Peyer's patch (tissue), 4 donors: ENCODE data around the gene COLEC12. TPM values are rescaled to one million over a fixed set of nuclear protein-coding genes. Genes with fewer than 3 reads are reported as not detected.

Experiments used
- DNase-seq, 3 donors: peaks; one replicate each; pipeline ENCODE4 v3.0.0-alpha.2; 2017 to 2019
- H3K27ac ChIP-seq, 4 donors: fragments of 200-600 bp; sonication (generic); one replicate each; pipeline ENCODE4 v1.5.1; 2016 to 2019
- H3K27me3 ChIP-seq, 2 donors: fragments of 200-600 bp; sonication (generic); one replicate each; pipeline ENCODE4 v1.5.1; 2019
- H3K36me3 ChIP-seq, 3 donors: fragments of 200-600 bp; sonication (generic); one replicate each; pipeline ENCODE4 v1.5.1; 2016 to 2019
- H3K4me1 ChIP-seq, 4 donors: fragments of 200-600 bp; sonication (generic); one replicate each; pipeline ENCODE4 v1.5.1; 2016 to 2019
- H3K4me3 ChIP-seq, 4 donors: fragments of 200-600 bp; sonication (generic); 1 replicate in 3 of 4; 2 replicates in 1 of 4; pipeline ENCODE4 v1.5.1; 2016 to 2019; ENCODE audit warnings: mild to moderate bottlenecking in 1 of 4
- H3K9me3 ChIP-seq, 4 donors: fragments of 200-600 bp; sonication (generic); one replicate each; pipeline ENCODE4 v1.5.1; 2016 to 2019; ENCODE audit warnings: mild to moderate bottlenecking in 1 of 4
- CTCF ChIP-seq, 6 experiments: fragments of 450-650 bp in 4 of 6; fragments of 200-600 bp in 2 of 6; sonication (generic) in 1 of 6; IDR thresholded peaks; one replicate each; pipeline ENCODE4 v1.5.1; 2017 to 2019; ENCODE audit warnings: antibody characterized with exemption in 6 of 6, mild to moderate bottlenecking in 3 of 6, moderate library complexity in 1 of 6
- POLR2A ChIP-seq, 2 donors: fragments of 450-650 bp; IDR thresholded peaks; one replicate each; pipeline ENCODE4 v1.5.1; 2017; ENCODE audit warnings: antibody characterized with exemption in 2 of 2, mild to moderate bottlenecking in 2 of 2, moderate library complexity in 2 of 2
- total RNA-seq, 4 donors: library from RNA; depleted of rRNA; stranded (reverse); fragments of >200 nt; gene quantifications; one replicate each; pipeline ENCODE4 v1.1.0, GENCODE V29; 2016

Gene COLEC12
- total RNA-seq, 4 donors from 2014 or later = 0.88 to 7.6 (median 3.8) TPM

- Histone ChIP-seq H3K9me3 (peaks cover 0 to 8% (median 0%) of the 10 kb centered on the region in 4 donors), H3K27me3 (no peaks in the 10 kb centered on the region), H3K4me3 (no peak overlapping the region), H3K27ac (no peak overlapping the region), H3K4me1 (peaks cover 0 to 10% (median 0%) of the 10 kb centered on the region in 4 donors), H3K36me3 (no peaks in the 10 kb centered on the region)
- TF ChIP-seq POLR2A (IDR thresholded peaks at IDR 0.05) (no peak), CTCF (IDR thresholded peaks at IDR 0.05) (no peak)
- no peak for DNase-seq
These were observed 47.1 kb downstream of the COLEC12 start for GRCh38 chr18:453400-453799.

GRCh38 chr18:452816-453215 is 47.7 kb downstream of the COLEC12 start:
- H3K4me3 ChIP-seq = no peak overlapping the region
- H3K4me1 ChIP-seq = peaks cover 0 to 4% (median 0%) of the 10 kb centered on the region in 4 donors
- no peak for DNase-seq
- peaks cover 0 to 8% (median 0%) of the 10 kb centered on the region in 4 donors for H3K9me3 ChIP-seq
- H3K27ac ChIP-seq = no peak overlapping the region
- H3K27me3 ChIP-seq = no peaks in the 10 kb centered on the region
- no peaks in the 10 kb centered on the region for H3K36me3 ChIP-seq
- no peak for TF ChIP-seq CTCF (IDR thresholded peaks at IDR 0.05)
- TF ChIP-seq POLR2A (IDR thresholded peaks at IDR 0.05) = no peak

- Histone ChIP-seq H3K36me3 (no peaks in the 10 kb centered on the region), H3K27me3 (no peaks in the 10 kb centered on the region), H3K4me3 (no peak overlapping the region), H3K27ac (no peak overlapping the region), H3K4me1 (no peaks in the 10 kb centered on the region), H3K9me3 (peaks cover 0 to 8% (median 0%) of the 10 kb centered on the region in 4 donors)
- DNase-seq = no peak
- TF ChIP-seq CTCF (IDR thresholded peaks at IDR 0.05) = no peak
- no peak for TF ChIP-seq POLR2A (IDR thresholded peaks at IDR 0.05)
These were observed 51.1 kb downstream of the COLEC12 start for GRCh38 chr18:449374-449773.

- H3K9me3 ChIP-seq = peaks cover 0 to 8% (median 0%) of the 10 kb centered on the region in 4 donors
- H3K36me3 ChIP-seq = no peaks in the 10 kb centered on the region
- TF ChIP-seq CTCF (IDR thresholded peaks at IDR 0.05) (no peak), POLR2A (IDR thresholded peaks at IDR 0.05) (no peak)
- no peak overlapping the region for H3K4me3 ChIP-seq
- H3K27me3 ChIP-seq = no peaks in the 10 kb centered on the region
- DNase-seq = no peak
- no peak overlapping the region for H3K27ac ChIP-seq
- no peaks in the 10 kb centered on the region for H3K4me1 ChIP-seq
These were observed 52.2 kb downstream of the COLEC12 start for GRCh38 chr18:448116-448790.

GRCh38 chr18:446941-447560 is 53.5 kb downstream of the COLEC12 start:
- H3K4me1 ChIP-seq = no peaks in the 10 kb centered on the region
- no peak for TF ChIP-seq CTCF (IDR thresholded peaks at IDR 0.05)
- TF ChIP-seq POLR2A (IDR thresholded peaks at IDR 0.05) = no peak
- peaks cover 0 to 8% (median 0%) of the 10 kb centered on the region in 4 donors for H3K9me3 ChIP-seq
- no peak overlapping the region for H3K27ac ChIP-seq
- no peak overlapping the region for H3K4me3 ChIP-seq
- no peaks in the 10 kb centered on the region for H3K36me3 ChIP-seq
- DNase-seq = no peak
- H3K27me3 ChIP-seq = no peaks in the 10 kb centered on the region
